ENCODE data around the gene FAM168B. TPM values are rescaled to one million over a fixed set of nuclear protein-coding genes. Genes with fewer than 3 reads are reported as not detected.

Gene FAM168B
- total and polyA plus RNA-seq, 2 of the 13 experiments (the other 11 are each of a cell fraction or from before 2014, with no cell fraction given): 64.5 to 113 TPM

DNA sequence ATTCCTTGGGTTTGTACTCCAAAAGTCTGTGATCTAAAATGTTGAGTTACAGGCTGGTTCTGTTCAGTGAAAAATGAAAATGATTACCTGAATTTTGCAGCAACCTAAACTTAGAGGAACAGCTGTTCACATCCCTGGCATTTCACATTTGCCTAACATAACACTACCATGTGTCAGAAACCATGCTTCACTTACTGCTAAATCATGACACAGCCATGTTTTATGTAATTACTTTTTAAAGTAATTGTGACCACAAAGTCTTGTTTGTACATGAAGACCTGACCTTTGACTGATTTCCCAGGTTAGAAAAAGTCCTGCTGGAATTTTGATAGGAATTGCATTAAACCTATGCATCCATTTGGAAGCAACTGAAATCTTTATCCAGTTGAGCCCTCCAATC is 79.1 kb downstream of the FAM168B start:
- DNase-seq (ENCODE audit: low spot score) (no peak), ATAC-seq (no peak), FAIRE-seq (no peak)
- ChIA-PET POLR2A (no interaction called here), CTCF (ENCODE audit: low intra/inter-chr PET ratio, low total read pairs) (no interaction called here)
- in situ Hi-C loops (cut with HindIII; ENCODE audit: extremely low pct_ligation_motif_present, low pct_unique_long_range_greater_than_20kb) (no loop called here), intact Hi-C loops (cut with micrococcal nuclease; ENCODE audit: unreplicated experiment) (no loop called here)
- H3K9ac ChIP-seq (ENCODE audit: insufficient read depth, low read depth, low read length): no peak overlapping the region
- no peak overlapping the region for H2AFZ ChIP-seq (ENCODE audit: low read length)
- no peaks in the 10 kb centered on the region for H3K4me1 ChIP-seq (ENCODE audit: insufficient read depth, low read length)
- no peaks in the 10 kb centered on the region for H3K9me3 ChIP-seq (ENCODE audit: low read length)
- no peak overlapping the region for H3K4me3 ChIP-seq (replicated peaks in 1 of 3; ENCODE audit: insufficient read depth in 1 of 3, low read depth in 2 of 3, low read length in 3 of 3)
- BruUV-seq (replicated peaks): no TSS peak
- no peaks in the 10 kb centered on the region for H4K20me1 ChIP-seq (ENCODE audit: insufficient read depth, low read length)
- no peak overlapping the region for H3K27ac ChIP-seq (ENCODE audit: extremely low read length, insufficient read depth, low read length)
- H3K79me2 ChIP-seq (ENCODE audit: insufficient read depth, low read length): no peaks in the 10 kb centered on the region
- no peak overlapping the region for H3K4me2 ChIP-seq (ENCODE audit: low read depth, low read length)
- peaks cover 0 to 52% of the 10 kb centered on the region in 2 experiments; a peak in 3 of 5 replicates for H3K27me3 ChIP-seq (ENCODE audit: control insufficient read depth in 1 of 2, insufficient read depth in 2 of 2, low read length in 2 of 2)
- H3K36me3 ChIP-seq (replicated peaks in 1 of 2; ENCODE audit: control insufficient read depth in 1 of 2, insufficient read depth in 2 of 2, low read length in 2 of 2): no peaks in the 10 kb centered on the region
- TF ChIP-seq ZNF75D (CRISPR knock-in tag; IDR thresholded peaks at IDR 0.05; ENCODE audit: borderline replicate concordance) (no peak), MEF2D (CRISPR knock-in tag; IDR thresholded peaks at IDR 0.05) (no peak), ZSCAN30 (CRISPR knock-in tag; IDR thresholded peaks at IDR 0.05) (no peak), ARID3A (IDR thresholded peaks at IDR 0.05; ENCODE audit: low read depth, low read length) (no peak), NR3C1 (CRISPR knock-in tag; IDR thresholded peaks at IDR 0.05) (no peak)
- TF ChIP-seq, protein P1, sequence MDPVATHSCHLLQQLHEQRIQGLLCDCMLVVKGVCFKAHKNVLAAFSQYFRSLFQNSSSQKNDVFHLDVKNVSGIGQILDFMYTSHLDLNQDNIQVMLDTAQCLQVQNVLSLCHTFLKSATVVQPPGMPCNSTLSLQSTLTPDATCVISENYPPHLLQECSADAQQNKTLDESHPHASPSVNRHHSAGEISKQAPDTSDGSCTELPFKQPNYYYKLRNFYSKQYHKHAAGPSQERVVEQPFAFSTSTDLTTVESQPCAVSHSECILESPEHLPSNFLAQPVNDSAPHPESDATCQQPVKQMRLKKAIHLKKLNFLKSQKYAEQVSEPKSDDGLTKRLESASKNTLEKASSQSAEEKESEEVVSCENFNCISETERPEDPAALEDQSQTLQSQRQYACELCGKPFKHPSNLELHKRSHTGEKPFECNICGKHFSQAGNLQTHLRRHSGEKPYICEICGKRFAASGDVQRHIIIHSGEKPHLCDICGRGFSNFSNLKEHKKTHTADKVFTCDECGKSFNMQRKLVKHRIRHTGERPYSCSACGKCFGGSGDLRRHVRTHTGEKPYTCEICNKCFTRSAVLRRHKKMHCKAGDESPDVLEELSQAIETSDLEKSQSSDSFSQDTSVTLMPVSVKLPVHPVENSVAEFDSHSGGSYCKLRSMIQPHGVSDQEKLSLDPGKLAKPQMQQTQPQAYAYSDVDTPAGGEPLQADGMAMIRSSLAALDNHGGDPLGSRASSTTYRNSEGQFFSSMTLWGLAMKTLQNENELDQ (CRISPR knock-in tag; IDR thresholded peaks at IDR 0.05; ENCODE audit: borderline replicate concordance): no peak

All from HepG2 (cell line).